ENCODE data around the gene GTPBP1.

DNA sequence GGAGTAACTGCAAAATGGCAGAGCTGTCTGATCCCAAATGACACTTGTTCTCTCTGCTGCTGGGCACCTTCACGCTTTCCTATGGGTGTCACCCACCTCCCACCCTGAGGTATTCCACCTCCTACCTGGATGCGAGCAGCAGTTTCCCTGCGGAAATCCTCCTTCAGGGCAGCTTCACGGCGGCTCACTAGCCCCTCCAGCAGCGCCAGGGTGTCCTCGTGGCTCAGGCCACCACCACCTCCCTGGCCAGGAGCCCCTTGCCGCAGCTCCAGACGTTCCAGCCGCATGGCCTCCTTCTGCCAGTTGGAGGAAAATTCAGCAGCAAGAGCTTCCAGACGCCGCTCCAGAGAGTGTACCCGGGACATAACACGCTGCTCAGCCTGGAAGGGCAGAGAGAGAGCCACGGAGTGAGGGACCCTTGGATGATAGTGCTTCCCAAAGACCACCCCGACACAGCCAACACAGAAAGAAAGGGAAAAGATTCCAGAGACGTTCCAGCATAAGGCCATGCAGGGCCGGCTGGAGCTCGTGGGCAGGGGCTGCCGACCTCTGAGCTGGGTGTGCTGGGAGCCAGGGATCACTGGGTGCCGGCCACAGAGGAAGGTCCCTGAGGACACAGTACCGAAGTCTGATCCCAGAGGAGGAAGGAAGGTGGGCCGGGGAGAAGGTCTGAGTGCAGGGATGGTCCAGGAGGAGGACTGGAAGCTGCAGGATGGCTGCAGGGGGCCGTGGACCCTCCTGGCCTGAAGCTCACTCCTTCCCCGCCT is 36.6 kb downstream of the GTPBP1 start:
- TF ChIP-seq, protein P1, sequence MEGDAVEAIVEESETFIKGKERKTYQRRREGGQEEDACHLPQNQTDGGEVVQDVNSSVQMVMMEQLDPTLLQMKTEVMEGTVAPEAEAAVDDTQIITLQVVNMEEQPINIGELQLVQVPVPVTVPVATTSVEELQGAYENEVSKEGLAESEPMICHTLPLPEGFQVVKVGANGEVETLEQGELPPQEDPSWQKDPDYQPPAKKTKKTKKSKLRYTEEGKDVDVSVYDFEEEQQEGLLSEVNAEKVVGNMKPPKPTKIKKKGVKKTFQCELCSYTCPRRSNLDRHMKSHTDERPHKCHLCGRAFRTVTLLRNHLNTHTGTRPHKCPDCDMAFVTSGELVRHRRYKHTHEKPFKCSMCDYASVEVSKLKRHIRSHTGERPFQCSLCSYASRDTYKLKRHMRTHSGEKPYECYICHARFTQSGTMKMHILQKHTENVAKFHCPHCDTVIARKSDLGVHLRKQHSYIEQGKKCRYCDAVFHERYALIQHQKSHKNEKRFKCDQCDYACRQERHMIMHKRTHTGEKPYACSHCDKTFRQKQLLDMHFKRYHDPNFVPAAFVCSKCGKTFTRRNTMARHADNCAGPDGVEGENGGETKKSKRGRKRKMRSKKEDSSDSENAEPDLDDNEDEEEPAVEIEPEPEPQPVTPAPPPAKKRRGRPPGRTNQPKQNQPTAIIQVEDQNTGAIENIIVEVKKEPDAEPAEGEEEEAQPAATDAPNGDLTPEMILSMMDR (conservative IDR thresholded peaks at IDR 0.05), result no peak
- no peak for TF ChIP-seq EZH2 (IDR thresholded peaks at IDR 0.05; ENCODE audit: low read depth)

Measured in PC-9 (cell line).